NCI-H460 (cell line): Measurements from ENCODE around the gene SPEN. TPM values are rescaled to one million over a fixed set of nuclear protein-coding genes. Genes with fewer than 3 reads are reported as not detected.
A peak's percentile ranks its signal among the peaks of the same experiment; 100 is the strongest.

Experiments used
- DNase-seq: peaks from one replicate; pipeline ENCODE4 v3.0.0-alpha.2; 2016; ENCODE audit warnings: low read depth; ENCODE audit errors: extremely low read depth
- total RNA-seq: library from RNA; depleted of rRNA; stranded (reverse); fragments of >200 nt; shearing (Covaris generic); gene quantifications from 2 replicates; pipeline ENCODE4 v1.2.3, GENCODE V29; 2014

Gene SPEN
- total RNA-seq, 1 experiment from 2014 or later: 14.2 TPM

DNA sequence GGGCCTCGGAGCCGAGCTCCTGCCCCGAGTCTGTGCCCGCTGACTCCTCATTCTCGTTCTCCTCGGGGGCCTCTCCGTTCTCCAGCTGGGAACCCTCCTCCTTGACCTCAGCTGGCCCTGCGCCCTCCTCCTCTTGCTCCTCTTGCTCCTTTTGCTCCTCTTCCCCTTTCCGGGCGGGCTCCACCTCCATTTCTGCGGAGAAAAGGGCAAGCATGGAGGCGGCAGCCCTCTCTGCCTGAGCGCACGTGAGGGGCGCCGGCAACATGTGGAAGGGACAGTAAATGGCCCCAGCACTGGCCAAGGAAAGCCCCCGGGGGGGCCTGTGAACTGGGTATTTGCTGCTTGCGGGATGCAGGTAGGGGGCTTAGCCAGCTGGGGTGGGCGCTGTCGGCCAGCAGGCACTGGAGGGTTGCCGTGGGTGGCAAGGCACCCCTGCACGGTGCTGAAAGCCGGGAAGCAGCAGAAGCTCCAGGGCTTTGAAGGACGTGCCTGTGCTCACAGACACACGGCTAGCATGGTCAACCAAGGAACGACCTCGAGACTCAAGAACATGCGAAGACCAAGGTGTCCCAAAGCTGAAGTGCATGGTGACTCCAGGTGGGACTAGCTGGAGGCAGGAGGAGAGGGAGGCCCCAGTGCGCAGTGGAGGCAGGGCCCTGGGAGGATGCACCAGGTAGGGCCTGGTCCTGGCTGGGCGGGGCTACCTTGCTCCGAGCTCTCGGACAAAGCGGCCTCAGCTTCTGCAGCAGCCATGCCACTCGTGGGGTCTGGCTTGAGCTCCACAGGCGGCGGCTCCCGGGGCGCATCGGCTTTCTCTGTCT, 97.7 kb downstream of the SPEN start:
- DNase-seq: no peak

DNA sequence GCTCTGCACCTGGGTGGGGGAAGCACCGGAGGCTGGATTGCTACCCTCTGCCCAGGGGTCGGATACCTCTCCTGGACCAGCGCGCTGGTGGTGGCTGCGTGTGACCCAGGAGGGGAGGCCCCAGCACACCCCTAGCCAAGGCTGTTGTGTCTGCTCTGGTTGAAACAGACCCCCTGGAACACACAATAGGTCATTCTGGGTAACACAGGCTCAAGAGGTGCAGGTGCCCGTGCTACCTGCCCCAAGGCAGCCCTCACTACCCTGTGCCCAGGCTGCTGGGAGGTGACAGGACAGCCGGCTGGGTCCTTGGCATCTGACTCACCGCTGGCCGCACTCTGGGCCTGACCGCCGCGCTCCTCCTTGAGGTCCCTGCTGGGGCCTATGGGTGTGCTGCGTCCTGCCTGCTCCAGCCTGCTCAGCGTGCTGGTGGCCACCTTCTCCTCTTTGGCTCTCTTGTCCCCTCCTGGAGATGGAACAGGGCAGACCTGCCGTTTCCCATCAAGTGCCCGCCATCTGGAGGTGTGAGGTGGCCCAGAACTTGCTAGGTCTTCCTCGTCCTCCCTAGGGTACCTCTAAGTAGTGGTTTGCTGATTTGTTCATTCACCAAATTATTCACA, 98.4 kb downstream of the SPEN start:
- DNase-seq: no peak

DNA sequence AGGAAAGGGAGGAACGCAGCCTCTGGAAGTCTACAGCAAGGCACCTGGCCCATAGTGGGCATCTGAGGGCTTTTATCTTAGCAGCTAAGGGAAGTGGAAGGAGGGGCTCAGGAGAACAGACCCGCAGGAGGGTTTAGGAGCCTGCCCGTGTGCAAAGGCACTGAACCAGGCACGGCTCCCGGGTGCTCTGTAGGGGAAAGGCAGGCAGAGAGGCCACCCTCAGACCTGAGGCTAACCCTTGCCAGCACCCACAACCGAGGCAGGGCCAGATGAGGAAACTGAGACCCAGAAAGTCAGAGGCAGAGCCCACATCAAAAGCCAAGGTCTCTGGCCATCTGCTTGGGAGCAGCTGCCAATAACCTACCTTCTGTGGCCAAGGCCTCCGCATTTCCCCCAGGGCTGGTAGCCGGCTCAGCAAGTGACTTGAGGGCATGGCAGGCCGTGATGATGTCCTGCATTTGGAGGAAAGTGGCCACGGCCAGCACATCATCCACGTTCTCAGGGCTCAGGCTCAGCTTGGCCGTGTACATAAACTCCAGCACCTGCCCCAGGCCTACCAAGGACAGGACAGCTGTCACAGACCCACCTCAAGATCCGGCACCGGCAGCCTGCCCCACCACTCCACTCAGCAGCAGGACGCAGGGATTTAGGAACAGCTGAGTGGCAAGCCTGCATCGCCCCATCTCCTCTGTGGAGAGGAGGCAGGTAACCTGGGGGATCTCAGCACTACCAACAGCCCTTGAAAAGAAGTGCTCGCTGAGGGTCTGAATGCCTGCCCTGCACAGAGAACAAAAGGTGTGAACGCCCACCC, 99.3 kb downstream of the SPEN start:
- no peak for DNase-seq

DNA sequence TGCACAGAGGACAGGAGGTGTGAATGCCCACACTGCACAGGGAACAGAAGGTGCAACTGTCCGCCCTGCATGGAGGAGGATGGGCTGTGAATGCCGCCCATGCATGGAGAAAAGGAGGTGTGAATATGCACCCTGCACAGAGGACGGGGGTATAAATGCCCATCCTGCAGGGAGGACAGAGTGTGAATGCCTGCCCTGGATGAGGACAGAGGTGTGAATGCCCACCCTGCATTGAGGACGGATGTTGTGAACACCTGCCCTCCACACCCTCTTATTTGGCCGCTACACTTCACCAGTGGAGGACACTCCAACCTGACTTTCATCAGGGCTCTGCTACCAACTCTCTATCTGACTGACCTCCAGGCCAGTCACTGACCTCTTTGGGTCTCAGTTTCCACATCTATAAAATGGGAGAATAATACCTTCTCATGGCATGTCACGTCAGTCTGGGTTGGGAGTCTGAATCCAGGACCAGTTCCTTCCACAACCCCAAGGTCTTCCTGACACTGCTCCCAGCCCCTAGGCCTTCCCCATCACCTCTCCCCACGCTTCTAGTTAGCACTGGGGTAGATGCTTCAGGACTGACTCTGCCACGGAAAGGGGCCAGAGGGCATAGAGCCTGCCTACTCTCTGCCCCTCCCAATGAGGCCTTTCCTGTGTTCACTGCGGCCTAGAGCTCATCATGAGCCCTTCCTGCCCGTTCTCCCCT, 100.0 kb downstream of the SPEN start:
- no peak for DNase-seq

DNA sequence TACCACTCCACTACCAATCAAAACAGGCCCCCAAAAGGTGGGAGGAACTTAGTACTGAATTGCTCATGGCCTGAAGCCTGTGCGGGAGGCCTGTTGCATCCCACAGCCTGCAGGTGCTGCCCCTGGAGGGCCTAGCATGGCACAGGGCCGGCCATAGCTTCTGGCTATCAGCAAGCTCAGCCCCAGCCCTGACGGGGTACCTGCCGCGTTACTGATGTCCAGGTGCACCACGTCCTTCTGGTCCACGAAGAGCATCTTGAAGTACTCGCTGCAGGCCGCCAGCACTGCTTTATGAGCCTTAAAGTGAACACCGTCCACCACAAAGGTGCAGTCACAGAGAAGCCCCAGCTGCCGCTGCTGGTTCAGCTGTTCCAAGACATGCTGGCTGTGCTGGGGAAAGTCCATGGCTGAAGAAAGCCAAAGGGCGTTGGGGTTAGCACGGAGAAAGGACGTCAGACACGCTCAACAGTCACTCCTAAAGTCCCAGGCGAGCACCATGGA, 100.6 kb downstream of the SPEN start:
- DNase-seq: no peak

- DNase-seq: no peak
These were observed 101.3 kb downstream of the SPEN start for GRCh38 chr1:15948595-15949452.

DNA sequence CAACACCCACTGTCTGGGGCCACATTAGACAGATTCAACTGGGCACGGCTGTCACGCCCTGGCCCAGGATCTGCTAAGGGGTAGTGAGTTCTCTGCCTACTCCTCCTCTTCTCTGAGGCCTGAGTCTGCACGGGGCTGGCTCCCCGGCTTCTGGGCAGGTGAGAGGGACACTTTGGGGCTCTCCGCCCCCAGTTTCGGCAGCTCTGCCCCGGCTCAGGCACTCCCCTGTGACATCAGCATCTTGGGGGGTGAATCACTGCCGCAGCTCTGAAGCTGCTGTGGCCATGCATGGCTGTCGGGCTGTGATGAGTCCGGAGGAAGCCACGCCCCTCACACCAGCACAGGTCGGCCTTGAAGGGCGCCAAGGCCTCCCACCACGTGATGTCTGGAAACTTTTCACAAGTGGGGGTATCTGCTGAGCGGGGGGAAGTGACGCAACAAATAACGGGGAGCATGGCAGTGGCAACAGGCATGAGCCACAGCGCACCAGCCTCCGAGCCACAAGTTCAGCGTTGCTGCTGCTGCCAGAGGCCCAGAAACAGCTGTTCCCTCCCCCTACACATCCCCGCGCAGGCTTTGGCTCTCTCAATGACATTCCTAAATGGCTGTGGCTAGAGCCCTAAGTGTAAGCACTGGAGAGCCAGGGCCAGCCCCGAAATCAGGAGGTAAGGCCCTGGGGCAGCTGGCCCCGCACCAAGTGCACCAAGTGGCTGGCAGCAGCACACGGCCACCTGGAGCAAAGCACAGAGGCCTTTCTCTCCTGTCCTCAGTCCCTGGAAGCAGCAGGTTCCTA, 102.1 kb downstream of the SPEN start:
- peak; percentile 24 for DNase-seq

GRCh38 chr1:15950302-15950701, 102.8 kb downstream of the SPEN start:
- DNase-seq: no peak

- DNase-seq: no peak
These were observed 103.3 kb downstream of the SPEN start for GRCh38 chr1:15950763-15951295.

- DNase-seq: no peak
These were observed 104.0 kb downstream of the SPEN start for GRCh38 chr1:15951341-15952153.

- no peak for DNase-seq
These were observed 105.1 kb downstream of the SPEN start for GRCh38 chr1:15952317-15953258.

DNA sequence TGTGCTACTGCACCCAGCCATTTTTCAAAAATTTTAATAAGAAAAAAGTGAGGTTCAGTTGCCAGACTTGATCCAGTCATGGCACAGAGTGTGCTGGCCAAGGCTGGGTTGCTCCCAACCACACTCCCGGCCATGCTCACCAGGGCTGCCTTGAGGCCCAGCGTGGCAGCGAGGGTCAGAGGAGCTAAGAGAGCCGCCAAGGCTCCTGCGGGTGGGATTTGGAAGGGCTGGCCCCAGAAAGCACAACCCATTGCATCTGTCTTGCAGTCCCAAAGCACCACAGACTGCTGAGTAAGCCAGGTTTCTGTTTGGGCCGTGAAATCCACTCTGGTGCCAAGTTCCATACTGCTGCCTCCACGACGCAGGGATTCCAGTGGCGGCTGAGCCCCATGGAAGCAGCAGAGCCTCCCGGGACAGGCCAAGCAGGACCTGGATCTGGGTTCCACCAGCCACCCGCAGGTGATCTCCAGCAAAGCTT, 105.8 kb downstream of the SPEN start:
- DNase-seq: no peak

GRCh38 chr1:15953791-15954241, 106.3 kb downstream of the SPEN start:
- no peak for DNase-seq

DNA sequence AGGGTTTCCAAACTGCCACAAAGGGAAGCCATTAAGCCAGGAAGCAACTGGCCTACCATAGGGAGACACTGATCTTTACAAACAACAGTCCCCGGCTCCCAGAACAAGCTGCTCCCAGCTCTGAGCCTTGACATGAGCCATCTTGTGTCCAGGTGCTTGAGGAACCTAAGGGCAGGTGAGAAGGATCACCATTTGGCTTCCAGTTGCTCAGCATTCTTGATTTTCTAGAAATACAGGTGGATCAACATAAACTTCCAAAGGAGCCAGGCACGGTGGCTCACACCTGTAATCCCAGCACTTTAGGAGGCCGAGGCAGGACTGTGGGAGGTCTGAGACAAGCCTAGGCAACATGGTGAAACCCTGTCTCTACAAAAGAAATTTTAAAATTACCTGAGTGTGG, 106.8 kb downstream of the SPEN start:
- DNase-seq: no peak

DNA sequence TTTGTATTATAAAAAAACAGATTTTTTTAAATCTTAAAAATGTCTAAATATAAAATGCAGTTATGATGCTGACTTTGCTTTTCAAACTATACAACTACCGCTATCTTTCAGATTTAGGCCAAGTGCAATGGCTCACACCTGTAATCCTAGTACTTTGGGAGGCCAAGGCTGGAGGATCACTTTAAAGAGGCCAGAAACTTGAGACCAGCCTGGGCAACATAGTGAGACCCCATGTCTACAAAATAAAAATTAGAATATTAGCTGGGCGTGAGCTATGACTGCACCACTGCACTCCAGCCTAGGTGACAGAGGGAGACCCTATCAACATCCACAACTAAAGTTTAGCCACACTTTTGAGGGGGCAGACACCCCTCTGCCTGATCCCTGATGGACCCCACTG, 108.0 kb downstream of the SPEN start:
- no peak for DNase-seq

- DNase-seq: no peak
These were observed 108.6 kb downstream of the SPEN start for GRCh38 chr1:15956150-15956549.
